Ishikawa (cell line): ENCODE data around the gene TBL1X.

Experiments used
- CEBPB ChIP-seq: IDR thresholded peaks from 2 replicates; pipeline ENCODE4 v1.6.1; 2012
- CREB1 ChIP-seq: IDR thresholded peaks from 2 replicates; pipeline ENCODE4 v1.6.1; 2012; ENCODE audit warnings: low read depth
- EGR1 ChIP-seq: IDR thresholded peaks from 2 replicates; pipeline ENCODE4 v1.6.1; 2012
- EP300 ChIP-seq: IDR thresholded peaks from 2 replicates; pipeline ENCODE4 v1.6.1; 2012; ENCODE audit warnings: borderline replicate concordance
- FOXM1 ChIP-seq: IDR thresholded peaks from 2 replicates; pipeline ENCODE4 v1.6.1; 2012; ENCODE audit warnings: low read depth, borderline replicate concordance
- MAX ChIP-seq: IDR thresholded peaks from 2 replicates; pipeline ENCODE4 v1.6.1; 2012
- NFIC ChIP-seq: IDR thresholded peaks from 2 replicates; pipeline ENCODE4 v1.6.1; 2012
- RAD21 ChIP-seq: IDR thresholded peaks from 2 replicates; pipeline ENCODE4 v1.6.1; 2012; ENCODE audit warnings: low read depth
- TAF1 ChIP-seq: IDR thresholded peaks from 2 replicates; pipeline ENCODE4 v1.6.1; 2012; ENCODE audit warnings: low read depth, mild to moderate bottlenecking
- TCF12 ChIP-seq: IDR thresholded peaks from 2 replicates; pipeline ENCODE4 v1.6.1; 2012; ENCODE audit warnings: low read depth
- TEAD4 ChIP-seq: IDR thresholded peaks from 2 replicates; pipeline ENCODE4 v1.6.1; 2012
- USF1 ChIP-seq: IDR thresholded peaks from 2 replicates; pipeline ENCODE4 v1.6.1; 2012
- YY1 ChIP-seq: IDR thresholded peaks from 2 replicates; pipeline ENCODE4 v1.6.1; 2012; ENCODE audit warnings: low read depth
- ZBTB7A ChIP-seq: IDR thresholded peaks from 2 replicates; pipeline ENCODE4 v1.6.1; 2012; ENCODE audit warnings: low read depth
- TF ChIP-seq, protein P1 (sequence below): IDR thresholded peaks from 2 replicates; pipeline ENCODE4 v1.6.1; 2012; ENCODE audit warnings: low read depth, mild to moderate bottlenecking

TBL1X gene

DNA sequence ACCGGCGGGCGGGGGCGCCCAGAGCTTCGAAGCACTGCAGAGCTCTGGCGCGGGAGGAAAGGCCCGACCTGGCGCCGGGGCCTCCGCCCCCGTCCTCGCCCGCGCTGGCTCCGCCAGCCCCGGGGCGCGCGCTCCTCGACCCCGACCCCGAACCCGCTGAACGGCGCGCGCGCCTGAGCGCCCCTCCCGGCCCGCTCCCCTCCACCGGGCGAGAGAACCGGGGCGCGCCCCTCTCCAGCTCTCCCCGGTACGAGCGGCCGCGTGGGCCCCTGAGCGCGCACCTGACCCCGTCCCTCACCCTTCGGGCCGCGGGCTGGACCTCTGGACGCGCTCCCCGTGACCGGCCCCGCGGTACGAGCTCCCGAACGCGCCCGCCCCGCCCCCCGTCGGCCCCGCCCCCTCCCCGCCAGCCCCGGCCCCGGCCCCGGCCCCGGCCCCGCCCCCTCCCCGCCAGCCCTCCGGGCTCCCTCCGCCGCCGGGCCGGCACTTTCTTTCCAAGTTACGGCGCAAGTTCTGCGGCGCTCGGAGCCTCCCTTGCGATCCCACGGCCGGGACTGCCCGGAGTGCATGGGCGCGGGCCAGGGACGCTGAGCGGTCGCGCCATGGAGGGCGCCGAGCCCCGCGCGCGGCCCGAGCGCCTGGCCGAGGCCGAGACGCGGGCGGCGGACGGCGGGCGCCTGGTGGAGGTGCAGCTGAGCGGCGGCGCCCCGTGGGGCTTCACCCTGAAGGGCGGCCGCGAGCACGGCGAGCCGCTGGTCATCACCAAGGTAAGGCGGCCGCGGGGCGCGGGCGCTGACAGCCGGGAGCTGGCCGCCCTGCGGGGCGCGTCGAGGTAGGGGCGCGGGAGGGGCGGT is 321.3 kb downstream of the TBL1X start, which contains the start of gene SHROOM2:
TSS of gene SHROOM2 (plus strand) at position 486 of the 854 bp plus-strand sequence. CDS start at position 603, 117 bp downstream.
- TF ChIP-seq CREB1 (no peak), FOXM1 (no peak), RAD21 (no peak), MAX (no peak), USF1 (no peak; the same call in 1 of the 2 replicates), TCF12 (no peak), NFIC (no peak), EGR1 (no peak)

DNA sequence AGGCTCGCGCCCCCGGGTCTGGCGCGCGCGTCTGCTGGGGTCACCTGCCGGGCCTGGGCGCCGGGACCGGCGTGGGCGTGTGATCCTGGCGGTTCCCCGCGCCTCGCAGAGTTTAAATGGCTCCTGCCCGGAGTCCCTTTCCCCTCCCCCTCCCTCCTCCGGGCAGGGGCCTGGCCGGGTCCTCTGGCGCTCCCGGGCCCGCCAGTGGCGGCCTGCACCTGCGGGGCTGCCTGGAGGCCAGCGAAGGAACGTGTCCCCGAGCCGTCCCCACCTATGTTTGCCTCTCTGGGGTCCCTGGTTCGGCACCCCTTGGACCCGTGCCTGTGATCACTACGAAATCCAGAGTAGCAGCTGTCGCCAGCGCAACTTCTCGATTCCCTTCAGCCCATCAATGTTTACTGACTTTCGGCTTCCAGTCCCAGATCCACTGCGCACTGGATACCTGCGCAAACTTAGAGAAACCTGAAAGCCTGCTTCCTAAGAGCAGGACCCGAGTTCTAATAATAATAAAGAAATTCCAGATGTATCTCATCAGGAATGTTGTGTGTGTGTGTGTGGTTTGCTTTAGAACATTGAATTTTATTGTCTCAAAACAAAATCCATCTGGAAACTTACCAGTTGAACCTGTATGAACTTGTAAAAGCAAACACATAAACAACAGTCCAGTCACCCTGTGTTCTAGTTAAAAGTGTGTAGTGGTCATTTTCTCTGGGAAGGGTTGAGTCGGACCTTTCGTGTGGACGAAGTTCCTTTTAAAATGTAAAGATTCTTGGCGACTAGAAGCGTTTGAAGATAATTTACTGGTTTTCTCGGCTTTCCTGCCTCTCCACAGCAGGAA is 322.2 kb downstream of the TBL1X start:
- TF ChIP-seq TEAD4 (no peak), EGR1 (peak; percentile 43; the same call in 1 of the 2 replicates), USF1 (no peak), CREB1 (no peak)

- TF ChIP-seq EGR1 (no peak), ZBTB7A (no peak), TAF1 (no peak), MAX (no peak), EP300 (no peak), YY1 (no peak), FOXM1 (no peak), RAD21 (no peak), CREB1 (no peak), TEAD4 (no peak), NFIC (no peak), CEBPB (no peak), TCF12 (no peak), USF1 (no peak)
- TF ChIP-seq, protein P1, sequence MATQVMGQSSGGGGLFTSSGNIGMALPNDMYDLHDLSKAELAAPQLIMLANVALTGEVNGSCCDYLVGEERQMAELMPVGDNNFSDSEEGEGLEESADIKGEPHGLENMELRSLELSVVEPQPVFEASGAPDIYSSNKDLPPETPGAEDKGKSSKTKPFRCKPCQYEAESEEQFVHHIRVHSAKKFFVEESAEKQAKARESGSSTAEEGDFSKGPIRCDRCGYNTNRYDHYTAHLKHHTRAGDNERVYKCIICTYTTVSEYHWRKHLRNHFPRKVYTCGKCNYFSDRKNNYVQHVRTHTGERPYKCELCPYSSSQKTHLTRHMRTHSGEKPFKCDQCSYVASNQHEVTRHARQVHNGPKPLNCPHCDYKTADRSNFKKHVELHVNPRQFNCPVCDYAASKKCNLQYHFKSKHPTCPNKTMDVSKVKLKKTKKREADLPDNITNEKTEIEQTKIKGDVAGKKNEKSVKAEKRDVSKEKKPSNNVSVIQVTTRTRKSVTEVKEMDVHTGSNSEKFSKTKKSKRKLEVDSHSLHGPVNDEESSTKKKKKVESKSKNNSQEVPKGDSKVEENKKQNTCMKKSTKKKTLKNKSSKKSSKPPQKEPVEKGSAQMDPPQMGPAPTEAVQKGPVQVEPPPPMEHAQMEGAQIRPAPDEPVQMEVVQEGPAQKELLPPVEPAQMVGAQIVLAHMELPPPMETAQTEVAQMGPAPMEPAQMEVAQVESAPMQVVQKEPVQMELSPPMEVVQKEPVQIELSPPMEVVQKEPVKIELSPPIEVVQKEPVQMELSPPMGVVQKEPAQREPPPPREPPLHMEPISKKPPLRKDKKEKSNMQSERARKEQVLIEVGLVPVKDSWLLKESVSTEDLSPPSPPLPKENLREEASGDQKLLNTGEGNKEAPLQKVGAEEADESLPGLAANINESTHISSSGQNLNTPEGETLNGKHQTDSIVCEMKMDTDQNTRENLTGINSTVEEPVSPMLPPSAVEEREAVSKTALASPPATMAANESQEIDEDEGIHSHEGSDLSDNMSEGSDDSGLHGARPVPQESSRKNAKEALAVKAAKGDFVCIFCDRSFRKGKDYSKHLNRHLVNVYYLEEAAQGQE, result no peak
Measured at GRCh38 chrX:9788911-9789310, 324.1 kb downstream of the TBL1X start.

- TF ChIP-seq MAX (no peak), TEAD4 (no peak), TCF12 (no peak), NFIC (no peak), CREB1 (no peak), YY1 (no peak), RAD21 (no peak), FOXM1 (no peak), USF1 (no peak), ZBTB7A (no peak), TAF1 (no peak), CEBPB (no peak), EP300 (no peak), EGR1 (no peak)
- TF ChIP-seq, protein P1, result no peak
Measured at GRCh38 chrX:9789555-9789954, 324.7 kb downstream of the TBL1X start.
